ENCODE measurements around the gene MED13L.

GRCh38 chr12:116057356-116057755 lies 220.1 kb downstream of the MED13L start:
- TF ChIP-seq CTCF (IDR thresholded peaks at IDR 0.05), result no peak
- no peak for TF ChIP-seq POLR2A (IDR thresholded peaks at IDR 0.05)
